Tibial artery (tissue), 4 donors: ENCODE data around the gene GRIK3.

Experiments
- DNase-seq, 2 donors: peaks; one replicate each; pipeline ENCODE4 v3.0.0-alpha.2; 2019
- H3K27ac ChIP-seq, 2 donors: fragments of 200-600 bp; sonication (generic) in 1 of 2; 1 replicate in 1 of 2; 2 replicates in 1 of 2; pipeline ENCODE4 v1.5.1; 2018 to 2019; ENCODE audit warnings: mild to moderate bottlenecking in 1 of 2
- H3K27me3 ChIP-seq, 2 donors: fragments of 200-600 bp; sonication (generic) in 1 of 2; one replicate each; pipeline versions ENCODE4 v1.5.1 to v1.6.0; 2016 to 2019
- H3K36me3 ChIP-seq, 3 donors: fragments of 200-600 bp; sonication (generic) in 2 of 3; one replicate each; pipeline ENCODE4 v1.5.1; 2016 to 2019; ENCODE audit warnings: mild to moderate bottlenecking in 2 of 3
- H3K4me1 ChIP-seq, 4 donors: fragments of 200-600 bp; sonication (generic) in 2 of 4; 1 replicate in 3 of 4; 2 replicates in 1 of 4; pipeline ENCODE4 v1.5.1; 2016 to 2019
- H3K4me3 ChIP-seq, 2 donors: fragments of 200-600 bp; sonication (generic) in 1 of 2; 1 replicate in 1 of 2; 2 replicates in 1 of 2; pipeline ENCODE4 v1.5.1; 2018 to 2019; ENCODE audit warnings: mild to moderate bottlenecking in 2 of 2
- H3K9me3 ChIP-seq, 3 donors: fragments of 200-600 bp; sonication (generic) in 1 of 3; one replicate each; pipeline ENCODE4 v1.5.1; 2016 to 2019
- CTCF ChIP-seq, 2 experiments: fragments of 200-600 bp in 1 of 2; fragments of 450-650 bp in 1 of 2; IDR thresholded peaks; one replicate each; pipeline ENCODE4 v1.5.1; 2017 to 2019; ENCODE audit warnings: antibody characterized with exemption in 2 of 2, mild to moderate bottlenecking in 1 of 2, moderate library complexity in 1 of 2
- intact Hi-C: fragments of 100-400 bp; cut with DNase I; formaldehyde crosslinking; loops from one replicate; pipeline ENCODE4 v1.15.0; 2023; ENCODE audit warnings: low total_unique reads

GRIK3 gene

GRCh38 chr1:36861375-36861774, 172.9 kb downstream of the GRIK3 start:
- intact Hi-C loops: no loop called here
- no peaks in the 10 kb centered on the region for H3K4me1 ChIP-seq
- no peaks in the 10 kb centered on the region for H3K9me3 ChIP-seq
- no peak overlapping the region for H3K4me3 ChIP-seq
- no peak overlapping the region for H3K27ac ChIP-seq
- H3K27me3 ChIP-seq: peaks cover 0 to 43% of the 10 kb centered on the region in 2 donors
- no peak for TF ChIP-seq CTCF (IDR thresholded peaks at IDR 0.05)
- DNase-seq: no peak
- no peaks in the 10 kb centered on the region for H3K36me3 ChIP-seq

GRCh38 chr1:36859926-36860325, 174.4 kb downstream of the GRIK3 start:
- no peak for TF ChIP-seq CTCF (IDR thresholded peaks at IDR 0.05)
- no peaks in the 10 kb centered on the region for H3K4me1 ChIP-seq
- intact Hi-C loops: no loop called here
- H3K27ac ChIP-seq: no peak overlapping the region
- no peak for DNase-seq
- no peaks in the 10 kb centered on the region for H3K9me3 ChIP-seq
- H3K27me3 ChIP-seq: peaks cover 0 to 53% of the 10 kb centered on the region in 2 donors
- H3K36me3 ChIP-seq: no peaks in the 10 kb centered on the region
- no peak overlapping the region for H3K4me3 ChIP-seq

- no peaks in the 10 kb centered on the region for H3K4me1 ChIP-seq
- H3K9me3 ChIP-seq: no peaks in the 10 kb centered on the region
- H3K4me3 ChIP-seq: no peak overlapping the region
- no peak overlapping the region for H3K27ac ChIP-seq
- intact Hi-C loops: no loop called here
- TF ChIP-seq CTCF (IDR thresholded peaks at IDR 0.05): no peak
- no peaks in the 10 kb centered on the region for H3K36me3 ChIP-seq
- no peak for DNase-seq
- H3K27me3 ChIP-seq: peaks cover 0 to 63% of the 10 kb centered on the region in 2 donors
Measured at GRCh38 chr1:36858981-36859380, 175.3 kb downstream of the GRIK3 start.

- TF ChIP-seq CTCF (IDR thresholded peaks at IDR 0.05): no peak
- Histone ChIP-seq H3K4me3 (no peak overlapping the region), H3K27ac (no peak overlapping the region), H3K4me1 (no peaks in the 10 kb centered on the region), H3K36me3 (no peaks in the 10 kb centered on the region), H3K9me3 (no peaks in the 10 kb centered on the region), H3K27me3 (peaks cover 0 to 65% of the 10 kb centered on the region in 2 donors)
- intact Hi-C loops: no loop called here
- no peak for DNase-seq
Measured at GRCh38 chr1:36858553-36858952, 175.8 kb downstream of the GRIK3 start.

GRCh38 chr1:36857754-36858153, 176.6 kb downstream of the GRIK3 start:
- DNase-seq: no peak

More at GRCh38 chr1:36857754-36858153, 176.6 kb downstream of the GRIK3 start:
- no peaks in the 10 kb centered on the region for H3K36me3 ChIP-seq
- no peak for TF ChIP-seq CTCF (IDR thresholded peaks at IDR 0.05)
- H3K9me3 ChIP-seq: no peaks in the 10 kb centered on the region
- peaks cover 0 to 65% of the 10 kb centered on the region in 2 donors for H3K27me3 ChIP-seq
- H3K27ac ChIP-seq: no peak overlapping the region
- no peak overlapping the region for H3K4me3 ChIP-seq
- intact Hi-C loops: no loop called here
- no peaks in the 10 kb centered on the region for H3K4me1 ChIP-seq
